Measurements from ENCODE around the gene MAGEA8. TPM values are rescaled to one million over a fixed set of nuclear protein-coding genes. Genes with fewer than 3 reads are reported as not detected.

The MAGEA8 gene, protein sequence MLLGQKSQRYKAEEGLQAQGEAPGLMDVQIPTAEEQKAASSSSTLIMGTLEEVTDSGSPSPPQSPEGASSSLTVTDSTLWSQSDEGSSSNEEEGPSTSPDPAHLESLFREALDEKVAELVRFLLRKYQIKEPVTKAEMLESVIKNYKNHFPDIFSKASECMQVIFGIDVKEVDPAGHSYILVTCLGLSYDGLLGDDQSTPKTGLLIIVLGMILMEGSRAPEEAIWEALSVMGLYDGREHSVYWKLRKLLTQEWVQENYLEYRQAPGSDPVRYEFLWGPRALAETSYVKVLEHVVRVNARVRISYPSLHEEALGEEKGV
- not detected in 2 replicates for total RNA-seq

DNA sequence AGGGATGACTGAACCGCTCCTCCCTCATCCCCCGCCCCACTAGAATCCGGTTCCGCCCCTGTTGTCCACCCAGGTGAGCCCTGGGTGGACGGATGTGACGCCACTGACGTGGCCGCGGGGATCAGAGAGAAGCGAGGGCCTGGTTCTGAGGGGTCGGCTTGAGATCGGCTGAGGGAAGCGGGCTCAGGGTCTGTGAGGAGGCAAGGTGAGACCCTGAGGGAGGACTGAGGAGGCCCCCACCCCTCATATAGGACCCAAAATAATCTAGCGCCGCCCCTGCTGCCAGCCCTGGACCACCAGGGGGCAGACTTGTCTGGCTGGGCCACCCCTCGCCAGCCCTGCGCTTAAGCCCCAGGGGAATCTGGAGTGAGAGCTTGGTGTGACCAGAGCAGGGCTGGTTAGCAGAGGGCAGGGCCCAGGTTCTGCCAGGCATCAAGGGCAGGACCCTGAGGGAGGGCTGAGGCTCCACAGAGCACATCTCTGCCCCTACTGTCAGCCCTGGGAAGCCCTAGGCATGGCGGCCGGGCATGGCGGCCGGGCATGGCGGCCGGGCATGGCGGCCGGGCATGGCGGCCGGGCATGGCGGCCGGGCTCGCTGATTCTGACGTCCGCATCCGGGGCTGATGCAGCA is at the start of gene MAGEA8:
TSS of gene MAGEA8 (plus strand) at position 103 of the 631 bp plus-strand sequence. CDS start 3,090 bp downstream, outside the sequence.

DNA sequence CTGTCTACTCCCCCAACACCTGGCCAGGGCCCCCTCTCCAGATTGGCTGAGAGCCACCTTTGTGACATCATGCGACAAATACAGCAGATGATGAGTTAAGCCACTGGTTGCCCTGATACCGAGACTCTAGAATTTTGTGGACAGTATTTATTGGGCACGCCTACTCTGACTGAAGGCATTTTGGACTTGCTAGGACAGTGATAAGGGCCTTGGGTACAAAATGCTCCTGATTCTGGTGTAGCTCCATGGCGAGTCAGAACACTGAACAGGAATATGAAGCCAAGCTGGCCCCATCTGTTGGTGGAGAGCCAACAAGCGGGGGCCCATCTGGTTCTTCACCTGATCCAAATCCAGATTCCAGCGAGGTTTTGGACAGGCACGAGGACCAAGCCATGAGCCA is 48.4 kb downstream of the MAGEA8 start, which contains the start of gene HSFX4:
TSS of gene HSFX4 (plus strand) at position 174 of the 400 bp plus-strand sequence. CDS start at position 246, 72 bp downstream.

Other genes with a start within 250 kb of the MAGEA8 start
- gene TMEM185A, start 249.4 kb upstream of the MAGEA8 start, total RNA-seq = 9.1 and 14.6 TPM in 2 replicates
- gene MAGEA11, start 169.1 kb upstream of the MAGEA8 start, total RNA-seq = not detected in 2 replicates
- 0.13 and 0.81 TPM in 2 replicates for gene HSFX1, start 107.1 kb upstream of the MAGEA8 start, total RNA-seq
- not detected in 2 replicates for gene MAGEA9, start 99.3 kb upstream of the MAGEA8 start, total RNA-seq
- not detected in 2 replicates for gene HSFX4, start 48.4 kb downstream of the MAGEA8 start, total RNA-seq
- gene EOLA2, start 57.3 kb downstream of the MAGEA8 start, total RNA-seq = 24.3 and 28.4 TPM in 2 replicates

Measured in mesangial cell (primary cell).